ENCODE data around the gene ZBP1.

The ZBP1 gene

GRCh38 chr20:57585466-57586213 lies 34.6 kb downstream of the ZBP1 start:
- no peak overlapping the region for H3K27ac ChIP-seq
- TF ChIP-seq, protein P1, sequence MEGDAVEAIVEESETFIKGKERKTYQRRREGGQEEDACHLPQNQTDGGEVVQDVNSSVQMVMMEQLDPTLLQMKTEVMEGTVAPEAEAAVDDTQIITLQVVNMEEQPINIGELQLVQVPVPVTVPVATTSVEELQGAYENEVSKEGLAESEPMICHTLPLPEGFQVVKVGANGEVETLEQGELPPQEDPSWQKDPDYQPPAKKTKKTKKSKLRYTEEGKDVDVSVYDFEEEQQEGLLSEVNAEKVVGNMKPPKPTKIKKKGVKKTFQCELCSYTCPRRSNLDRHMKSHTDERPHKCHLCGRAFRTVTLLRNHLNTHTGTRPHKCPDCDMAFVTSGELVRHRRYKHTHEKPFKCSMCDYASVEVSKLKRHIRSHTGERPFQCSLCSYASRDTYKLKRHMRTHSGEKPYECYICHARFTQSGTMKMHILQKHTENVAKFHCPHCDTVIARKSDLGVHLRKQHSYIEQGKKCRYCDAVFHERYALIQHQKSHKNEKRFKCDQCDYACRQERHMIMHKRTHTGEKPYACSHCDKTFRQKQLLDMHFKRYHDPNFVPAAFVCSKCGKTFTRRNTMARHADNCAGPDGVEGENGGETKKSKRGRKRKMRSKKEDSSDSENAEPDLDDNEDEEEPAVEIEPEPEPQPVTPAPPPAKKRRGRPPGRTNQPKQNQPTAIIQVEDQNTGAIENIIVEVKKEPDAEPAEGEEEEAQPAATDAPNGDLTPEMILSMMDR (conservative IDR thresholded peaks at IDR 0.05): no peak

DNA sequence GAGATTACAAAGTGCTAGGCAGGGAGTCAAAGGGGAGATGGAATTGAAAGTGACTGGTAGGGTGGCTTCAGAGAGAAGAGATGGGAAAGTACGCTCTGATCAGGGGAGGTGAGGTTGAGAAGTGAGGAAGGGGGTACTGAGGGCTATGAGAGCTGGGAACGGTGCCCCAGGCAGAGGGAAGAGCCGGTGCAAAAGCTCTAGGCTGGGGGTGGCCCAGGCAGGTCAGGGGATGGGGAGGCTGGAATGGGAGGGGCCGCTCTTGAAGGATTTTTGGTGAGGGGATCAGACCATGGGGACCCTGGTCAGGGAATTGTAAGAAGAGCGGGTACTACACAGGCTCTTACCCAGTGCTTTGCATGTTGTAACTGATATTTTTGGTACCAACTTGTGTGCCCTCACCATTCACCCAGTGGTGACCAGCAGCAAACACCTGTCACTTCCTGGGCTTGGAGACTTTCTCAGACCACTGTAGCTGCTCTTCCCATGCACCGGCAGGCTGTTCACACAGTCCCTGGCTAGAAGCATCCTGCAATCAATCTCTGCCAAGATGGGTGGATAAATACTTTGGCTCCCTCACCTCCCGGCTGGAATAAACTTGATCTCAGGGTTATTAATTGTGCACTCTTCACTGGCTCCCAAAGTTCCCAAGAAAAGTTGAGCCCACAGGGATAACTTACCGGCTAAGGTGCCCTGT lies 35.3 kb downstream of the ZBP1 start:
- TF ChIP-seq, protein P1 (conservative IDR thresholded peaks at IDR 0.05): no peak
- H3K27ac ChIP-seq: no peak overlapping the region

DNA sequence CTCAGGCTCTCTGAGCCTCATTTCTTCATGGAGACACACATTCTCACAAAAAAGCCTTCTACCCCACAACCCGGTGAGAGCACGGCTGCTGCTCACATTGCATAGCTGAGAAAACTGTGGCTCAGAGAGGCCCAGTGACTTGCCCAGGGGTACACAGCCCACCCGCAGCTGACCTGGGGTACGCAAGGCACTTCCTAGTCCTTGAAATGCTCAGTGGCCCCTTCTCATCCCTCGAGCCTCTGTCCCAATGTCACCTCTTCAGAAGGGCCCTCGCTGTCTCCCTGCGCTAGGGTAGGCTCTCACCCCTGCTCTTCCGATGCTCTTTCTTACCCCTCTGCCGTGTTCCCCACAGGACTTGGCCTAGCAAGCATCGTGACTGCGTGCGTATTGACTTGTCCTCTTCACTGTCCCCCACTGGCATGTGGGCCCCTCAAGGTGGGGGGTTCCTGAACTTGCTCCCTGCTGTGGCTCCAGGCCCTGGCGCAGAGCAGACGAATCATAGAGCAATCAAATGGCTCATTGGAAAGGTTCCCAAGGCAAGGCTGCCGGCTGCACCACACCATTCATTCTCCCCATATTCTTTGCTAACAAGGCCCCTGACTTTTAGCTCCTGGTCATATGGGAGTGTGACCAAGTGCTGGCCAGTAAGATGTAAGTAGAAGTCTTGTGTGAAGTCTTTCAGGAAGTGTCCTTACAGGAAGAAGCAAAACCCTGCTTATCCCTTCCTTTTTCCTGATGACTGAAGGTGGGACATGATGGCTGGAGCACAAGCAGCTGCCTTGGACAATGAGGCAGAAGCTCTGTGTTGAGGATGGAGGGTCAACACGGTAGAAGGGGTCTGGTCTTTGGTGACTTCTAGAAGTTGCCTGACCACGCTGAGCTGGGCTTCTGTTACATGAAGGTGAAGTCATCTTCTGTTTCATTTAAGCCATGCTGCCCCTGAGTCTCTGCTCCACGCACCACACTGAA lies 36.7 kb downstream of the ZBP1 start:
- TF ChIP-seq, protein P1 (conservative IDR thresholded peaks at IDR 0.05): peak; percentile 62
- H3K27ac ChIP-seq: no peak overlapping the region

GRCh38 chr20:57582432-57583288 lies 37.6 kb downstream of the ZBP1 start:
- H3K27ac ChIP-seq: no peak overlapping the region
- TF ChIP-seq, protein P1 (conservative IDR thresholded peaks at IDR 0.05): peak; percentile 91

GRCh38 chr20:57582029-57582378 lies 38.2 kb downstream of the ZBP1 start:
- TF ChIP-seq, protein P1 (conservative IDR thresholded peaks at IDR 0.05): no peak
- H3K27ac ChIP-seq: no peak overlapping the region

DNA sequence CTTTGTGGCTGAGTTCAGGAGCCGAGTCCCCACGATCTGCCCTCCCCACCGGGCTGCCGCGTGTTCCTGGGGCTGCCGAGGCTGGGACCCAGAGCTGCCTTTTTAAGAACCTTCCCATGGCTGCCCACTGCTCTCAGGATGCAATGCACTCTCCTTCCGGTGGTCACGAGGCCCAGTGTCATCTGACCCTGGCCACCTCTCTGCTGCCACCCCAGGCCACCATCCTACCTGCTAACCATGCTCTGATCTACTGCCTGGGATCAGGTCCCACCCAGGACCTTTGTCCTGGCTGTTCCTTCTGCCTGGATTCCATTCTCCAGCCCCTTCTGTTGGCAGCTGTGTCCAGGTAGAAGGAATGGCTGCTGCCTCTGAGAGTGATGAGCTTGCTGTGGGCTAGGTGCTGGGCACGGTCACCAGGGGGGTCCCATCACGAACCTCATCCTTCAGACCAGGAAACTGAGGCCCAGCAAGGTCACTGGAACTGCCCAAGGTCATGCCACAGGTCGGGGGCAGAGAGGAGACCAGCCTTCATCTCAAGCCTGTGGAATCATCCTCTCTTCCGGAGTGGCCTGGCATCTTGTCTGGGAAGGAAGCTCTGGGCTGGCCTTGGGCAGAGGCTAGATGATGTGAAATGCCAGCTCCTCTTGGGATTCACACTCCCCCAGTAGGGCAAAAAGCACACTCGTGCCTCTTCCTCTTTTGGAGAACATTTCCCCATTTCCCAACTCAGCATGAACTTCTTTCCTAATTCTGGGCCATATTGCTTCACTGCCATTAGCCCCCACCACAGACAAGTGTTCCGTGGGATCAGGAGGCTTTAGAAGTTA lies 38.8 kb downstream of the ZBP1 start:
- TF ChIP-seq, protein P1 (conservative IDR thresholded peaks at IDR 0.05): no peak
- H3K27ac ChIP-seq: no peak overlapping the region
